Stimulated activated CD4-positive, alpha-beta T cell treated with anti-CD3 and anti-CD28 coated beads, Interleukin-15, amount 100 ng/mL, for 24 hours (primary cell): ENCODE results near the gene DYNLRB1.
A peak's percentile ranks its signal among the peaks of the same experiment; 100 is the strongest.
"Not testable (repeated sequence)": the region's sequence is repeated elsewhere in the genome, so short reads cannot be mapped to it uniquely, and the experiment has no call there.

Source experiments
- DNase-seq: peaks from one replicate; pipeline ENCODE4 v3.0.0-alpha.2; 2020

Gene DYNLRB1

DNA sequence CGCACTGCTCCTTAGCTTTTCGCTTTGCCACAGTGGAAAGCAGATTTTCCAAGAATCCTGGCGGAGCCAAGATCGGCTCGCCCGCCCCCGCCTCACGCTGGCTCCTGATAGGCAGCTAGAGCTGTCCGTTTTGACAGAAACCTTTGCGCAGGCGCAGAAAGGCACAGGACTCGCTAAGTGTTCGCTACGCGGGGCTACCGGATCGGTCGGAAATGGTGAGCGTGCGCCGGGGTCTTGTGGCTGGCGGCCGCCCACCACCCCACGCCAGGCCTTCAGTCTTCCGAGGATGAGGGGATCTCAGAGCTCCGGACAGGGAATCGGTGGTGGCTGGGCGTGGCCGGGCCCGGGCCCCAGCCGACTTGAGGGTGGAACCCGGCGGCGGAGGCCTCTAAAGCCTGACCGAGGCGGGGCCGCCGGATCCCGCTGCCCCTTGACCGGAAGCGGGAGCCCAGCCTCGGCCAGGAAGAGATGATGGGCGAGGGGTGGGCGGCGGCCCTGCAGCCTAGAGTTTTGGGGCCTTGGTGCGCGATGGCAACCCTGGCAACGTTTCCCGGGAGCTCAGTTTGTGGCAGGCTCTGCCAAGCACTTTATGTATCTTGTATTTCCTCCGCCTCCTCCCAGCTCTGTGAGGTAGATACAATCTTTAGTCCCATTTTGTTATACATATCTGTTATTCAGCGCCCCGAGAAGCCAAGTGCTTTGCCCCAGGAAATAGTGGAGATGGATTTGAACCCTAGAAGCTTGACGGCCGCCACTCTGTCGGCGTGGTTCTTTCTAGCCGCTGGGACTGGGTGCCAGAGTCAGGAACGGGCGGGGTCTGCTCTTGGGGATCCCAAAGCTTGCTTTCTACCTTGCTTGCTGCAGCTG, at the start of gene DYNLRB1:
TSS of gene DYNLRB1 (plus strand) at position 176 of the 867 bp plus-strand sequence. CDS start at position 213, 37 bp downstream.
- peak; percentile 98 for DNase-seq

DNA sequence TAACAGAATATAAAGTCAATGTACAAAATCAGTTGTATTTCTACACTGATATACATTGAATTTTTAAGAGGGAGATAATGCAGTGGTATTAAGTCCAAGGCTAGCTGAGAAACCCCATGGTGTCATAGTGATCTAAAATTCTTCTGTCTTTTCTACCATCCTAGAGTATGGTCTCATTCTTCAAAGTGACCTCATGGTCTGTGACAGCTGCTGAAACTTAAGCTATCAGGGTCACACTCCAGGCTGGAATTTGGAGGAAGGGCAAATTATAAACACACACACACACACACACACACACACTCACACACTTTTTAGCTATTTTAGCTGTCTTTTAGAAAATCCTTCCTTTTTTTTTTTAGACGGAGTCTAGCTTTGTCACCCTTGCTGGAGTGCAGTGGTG, 47.3 kb upstream of the DYNLRB1 start:
- no peak for DNase-seq

DNA sequence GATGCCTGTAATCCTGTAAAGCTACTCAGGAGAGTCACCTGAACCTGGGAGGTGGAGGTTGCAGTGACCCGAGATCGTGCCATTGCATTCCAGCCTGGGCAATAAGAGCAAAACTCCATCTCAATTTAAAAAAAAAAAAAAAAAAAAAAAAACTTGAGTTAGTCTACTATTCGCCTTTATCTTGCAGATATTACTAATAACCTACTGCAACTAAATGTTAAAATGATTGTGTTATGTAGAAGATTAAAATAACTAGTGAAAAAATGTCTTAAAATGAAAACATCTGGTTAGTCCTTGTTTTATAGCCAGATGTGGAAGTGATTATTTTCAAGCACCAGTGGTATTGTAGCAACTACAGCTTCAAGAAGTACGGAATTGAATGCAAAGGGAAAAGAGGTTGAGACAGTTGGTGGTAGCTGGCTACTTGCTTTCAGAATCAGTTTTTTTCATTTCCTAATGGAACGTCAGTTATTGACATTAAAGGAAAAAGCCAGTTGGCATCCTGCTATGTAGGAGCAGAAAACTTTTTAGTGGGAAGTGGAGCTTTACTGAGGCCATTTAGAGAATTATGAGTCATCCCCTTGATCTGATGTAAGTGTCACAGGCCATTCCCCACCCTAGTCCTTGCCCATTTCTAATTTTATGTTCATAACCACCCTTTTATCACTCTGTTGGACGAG, 43.8 kb upstream of the DYNLRB1 start:
- no peak for DNase-seq

DNA sequence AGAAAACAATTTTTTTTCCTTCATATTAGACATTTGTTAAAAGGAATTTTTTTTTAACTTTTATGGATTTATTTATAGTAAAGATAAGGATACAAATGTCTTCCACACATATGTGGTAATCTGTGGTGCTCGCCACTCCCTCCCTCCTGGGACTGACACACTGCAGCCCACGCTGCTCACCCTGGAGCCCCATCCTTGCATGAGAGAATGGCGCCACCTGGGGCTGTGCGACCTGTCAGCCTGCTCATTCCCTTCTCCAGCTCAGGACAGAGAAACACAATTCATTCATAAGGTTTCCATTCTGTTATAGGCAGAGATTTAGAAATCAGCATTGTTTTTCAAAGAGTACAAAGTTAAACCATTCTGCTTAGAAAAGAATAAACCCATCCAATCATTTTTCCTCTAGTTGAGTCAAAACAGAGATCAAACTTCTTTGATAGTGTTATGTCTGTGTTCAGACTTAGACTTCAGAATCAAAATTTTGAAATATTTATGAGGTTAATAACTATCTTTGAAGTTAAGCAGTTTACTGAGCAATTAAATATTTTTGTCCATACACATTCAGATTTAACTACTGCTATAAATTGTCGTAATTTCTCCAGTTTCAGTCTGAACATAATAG, 42.8 kb upstream of the DYNLRB1 start:
- peak; percentile 45 for DNase-seq

DNA sequence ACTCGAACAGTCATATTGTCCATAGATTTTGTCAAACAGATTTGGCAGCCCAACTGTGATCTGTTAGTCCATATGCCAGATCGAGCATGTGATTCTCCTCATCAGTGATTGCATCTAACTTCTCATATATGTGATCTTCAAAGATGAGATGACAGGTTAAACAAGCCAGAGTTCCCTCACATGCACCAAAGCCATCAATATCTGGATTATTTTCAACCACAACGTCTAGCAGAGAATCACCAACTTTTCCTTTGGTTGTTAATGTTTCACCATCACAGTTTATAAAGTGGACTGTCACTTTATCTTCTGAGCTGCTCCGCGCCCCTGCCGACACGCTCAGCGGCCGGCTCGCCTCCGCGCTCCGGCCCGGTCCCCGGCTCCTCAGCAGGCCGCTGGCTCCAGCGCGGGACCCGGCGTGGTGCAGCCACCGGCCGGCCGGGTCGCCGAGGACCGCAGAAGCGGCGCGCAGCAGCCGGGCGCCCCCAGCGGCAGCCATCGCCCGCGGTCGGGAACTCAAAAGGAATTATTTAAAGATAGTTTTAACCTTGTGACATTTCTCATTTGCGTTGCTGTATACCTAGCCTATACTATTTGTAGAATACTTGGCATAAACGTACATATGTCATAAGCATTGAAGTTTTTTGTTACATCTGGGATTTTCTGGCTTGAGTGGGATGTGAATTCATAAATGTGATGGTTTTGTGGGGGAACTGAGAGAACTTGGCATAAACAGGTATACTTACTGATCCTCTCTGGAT, 40.1 kb upstream of the DYNLRB1 start:
- peak; percentile 56 for DNase-seq

DNA sequence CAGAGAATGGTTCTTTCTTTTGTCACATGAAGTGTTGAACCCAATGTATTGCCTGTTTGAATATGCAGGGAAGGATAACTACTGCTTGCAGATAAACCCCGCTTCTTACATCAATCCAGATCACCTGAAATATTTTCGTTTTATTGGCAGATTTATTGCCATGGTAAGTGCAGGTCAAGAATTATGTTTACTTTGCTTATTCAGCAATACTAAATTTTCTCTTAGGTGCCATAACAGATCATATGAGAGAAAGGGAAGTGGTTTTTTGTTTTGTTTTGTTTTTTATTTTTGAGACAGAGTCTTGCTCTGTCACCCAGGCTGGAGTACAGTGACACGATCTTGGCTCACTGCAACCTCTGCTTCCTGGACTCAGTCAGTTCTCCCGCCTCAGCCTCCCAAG, 36.6 kb upstream of the DYNLRB1 start:
- DNase-seq: no peak

DNA sequence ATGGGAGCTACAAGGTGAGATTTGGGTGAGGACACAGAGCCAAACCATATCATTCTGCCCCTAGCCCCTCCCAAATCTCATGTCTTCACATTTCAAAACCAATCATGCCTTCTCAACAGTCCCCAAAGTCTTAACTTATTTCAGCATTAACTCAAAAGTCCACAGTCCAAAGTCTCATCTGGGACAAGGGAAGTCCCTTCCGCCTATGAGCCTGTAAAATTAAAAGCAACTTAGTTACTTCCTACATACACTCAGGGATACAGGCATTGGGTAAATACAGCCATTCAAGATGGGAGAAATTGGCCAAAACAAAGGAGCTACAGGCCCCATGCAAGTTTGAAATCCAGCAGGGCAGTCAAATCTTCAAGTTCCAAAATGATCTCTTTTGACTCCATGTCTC, 34.1 kb upstream of the DYNLRB1 start:
- not testable (repeated sequence) for DNase-seq

DNA sequence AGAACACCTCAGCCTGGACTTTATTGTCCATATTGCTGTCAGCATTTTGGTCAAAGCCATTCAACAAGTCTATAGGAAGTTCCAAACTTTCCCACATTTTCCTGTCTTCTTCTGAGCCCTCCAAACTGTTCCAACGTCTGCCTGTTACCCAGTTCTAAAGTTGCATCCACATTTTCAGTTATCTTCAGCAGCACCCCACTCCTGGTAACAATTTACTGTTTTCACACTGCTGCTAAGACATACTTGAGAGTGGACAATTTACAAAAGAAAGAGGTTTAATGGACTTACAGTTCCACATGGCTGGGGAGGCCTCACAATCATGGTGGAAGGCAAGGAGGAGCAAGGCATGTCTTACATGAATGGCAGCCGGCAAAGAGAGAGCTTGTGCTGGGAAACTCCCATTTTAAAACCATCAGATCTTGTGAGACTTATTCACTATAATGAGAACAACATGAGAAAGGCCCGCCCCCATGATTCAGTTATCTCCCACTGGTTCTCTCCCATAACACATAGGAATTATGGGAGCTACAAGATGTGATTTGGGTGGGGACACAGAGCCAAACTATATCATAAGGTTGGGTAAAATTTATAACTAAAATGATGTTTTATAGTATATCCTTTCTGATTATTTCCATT, 32.5 kb upstream of the DYNLRB1 start:
- DNase-seq: not testable (repeated sequence)

DNA sequence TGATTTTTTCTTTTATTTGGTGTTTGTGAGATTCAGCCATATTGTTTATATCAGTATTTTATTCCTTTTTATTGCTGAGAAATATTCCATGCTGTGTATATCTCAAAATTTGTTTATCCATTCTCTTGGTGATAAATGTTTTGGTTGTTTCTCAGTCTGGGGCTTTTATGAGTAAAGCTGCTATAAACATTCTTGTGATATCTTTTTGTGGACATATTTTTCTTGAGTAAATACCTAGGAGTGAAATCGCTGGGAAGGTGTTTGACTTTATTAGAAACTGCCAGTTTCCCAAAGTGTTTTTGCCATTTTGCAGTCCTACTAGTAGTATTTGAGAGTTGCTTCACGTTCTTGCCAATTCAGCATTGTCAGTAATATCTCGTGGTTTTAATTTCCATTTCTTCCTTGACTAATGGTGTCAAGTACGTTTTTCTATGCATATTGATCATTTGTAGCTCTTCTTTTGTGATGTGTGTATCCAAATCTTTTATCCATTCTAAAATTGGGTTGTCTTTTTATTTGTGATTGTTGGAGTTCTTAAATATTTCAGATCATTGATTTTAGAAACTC, 31.1 kb upstream of the DYNLRB1 start:
- no peak for DNase-seq

DNA sequence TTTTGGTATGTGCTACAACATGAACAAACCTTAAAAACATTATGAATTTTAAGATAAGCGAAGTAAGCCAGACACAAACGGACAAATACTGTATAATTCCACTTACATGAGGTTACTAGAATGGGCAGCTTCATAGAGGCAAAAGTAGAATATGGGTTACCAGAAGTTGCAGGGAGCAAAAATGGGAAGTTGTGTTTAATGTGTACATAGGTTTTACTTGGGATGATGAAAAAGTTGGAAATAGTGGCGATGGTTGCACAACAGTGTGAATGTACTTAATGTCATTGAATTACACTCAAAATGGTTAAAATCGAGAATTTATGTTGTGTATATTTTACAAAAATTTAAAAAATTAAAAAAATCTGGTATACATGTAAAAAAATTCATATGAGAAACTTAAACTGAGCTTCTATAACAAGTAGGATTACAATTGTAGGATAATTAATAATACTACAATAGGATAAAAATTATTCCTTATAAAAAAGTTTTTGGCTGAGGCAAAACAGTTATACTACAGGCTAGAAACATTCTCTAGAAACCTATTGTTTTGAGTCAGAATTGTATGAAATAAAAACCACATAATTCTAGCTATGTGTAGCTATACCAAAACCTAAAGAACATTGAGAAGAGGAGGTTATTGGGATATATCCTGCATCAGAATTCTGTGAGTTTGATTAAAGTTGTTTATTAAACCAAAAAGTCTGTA, 24.8 kb upstream of the DYNLRB1 start:
- DNase-seq: no peak

DNA sequence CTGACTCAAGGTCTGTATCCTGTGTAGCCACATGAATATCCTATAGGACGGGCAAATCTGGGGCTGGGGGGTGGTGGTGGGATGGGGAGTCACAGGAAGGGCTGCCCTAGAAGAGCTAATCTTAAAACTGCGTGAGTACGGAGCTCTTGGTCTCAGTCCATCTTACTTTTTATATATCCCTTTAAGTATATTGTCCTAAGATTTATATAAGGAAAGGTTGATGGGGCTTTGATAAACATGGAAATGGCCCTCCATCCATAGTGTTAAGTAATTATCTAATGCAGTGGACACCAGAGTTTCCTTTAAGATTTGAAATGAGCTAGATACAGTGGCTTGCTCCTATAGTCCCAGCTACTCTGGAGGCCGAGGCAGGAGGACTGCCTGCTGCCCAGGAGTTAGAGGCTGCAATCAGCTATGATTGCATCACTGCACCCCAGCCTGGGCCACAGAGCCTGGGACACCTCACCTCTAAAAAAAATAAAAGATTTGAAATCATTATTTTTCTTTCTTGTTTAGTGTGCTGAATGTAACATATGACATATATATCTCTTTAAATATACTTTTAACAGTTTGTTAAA, 24.2 kb upstream of the DYNLRB1 start:
- DNase-seq: no peak

DNA sequence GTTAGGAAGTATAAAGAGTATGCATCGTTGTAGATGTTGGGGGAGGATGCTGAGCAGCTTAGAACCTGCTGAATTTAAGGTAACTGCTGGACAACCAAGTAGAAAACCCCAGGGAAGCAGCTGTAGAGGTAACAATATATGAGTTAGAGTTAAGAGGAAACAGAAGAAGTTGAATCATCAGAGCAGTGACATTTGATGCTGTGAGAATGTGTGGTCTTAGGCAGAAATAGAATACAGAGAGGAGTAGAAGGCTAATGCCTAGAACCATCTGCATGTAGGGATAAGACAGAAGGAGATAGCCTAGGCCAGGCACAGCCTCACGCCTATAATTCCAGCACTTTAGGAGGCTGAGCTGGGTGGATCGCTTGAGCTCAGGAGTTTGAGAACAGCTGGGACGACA, 22.6 kb upstream of the DYNLRB1 start:
- DNase-seq: no peak

DNA sequence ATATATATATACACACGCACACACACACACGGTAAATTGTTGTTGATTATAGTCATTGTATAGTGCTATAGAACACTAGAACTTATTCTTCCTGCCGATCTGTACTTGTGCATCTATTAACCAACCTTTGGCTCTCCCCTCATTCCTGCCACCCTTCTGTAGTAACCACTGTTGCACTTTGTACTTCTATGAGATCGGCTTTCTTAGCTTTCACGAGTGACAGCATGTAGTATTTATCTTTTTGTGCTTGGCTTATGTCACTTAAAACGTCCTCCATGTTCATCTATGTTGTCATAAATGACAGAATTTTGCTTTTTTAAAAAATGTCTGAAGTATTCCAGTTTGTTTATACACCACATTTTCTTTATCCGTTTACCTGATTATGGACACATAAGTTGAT, 20.9 kb upstream of the DYNLRB1 start:
- no peak for DNase-seq

DNA sequence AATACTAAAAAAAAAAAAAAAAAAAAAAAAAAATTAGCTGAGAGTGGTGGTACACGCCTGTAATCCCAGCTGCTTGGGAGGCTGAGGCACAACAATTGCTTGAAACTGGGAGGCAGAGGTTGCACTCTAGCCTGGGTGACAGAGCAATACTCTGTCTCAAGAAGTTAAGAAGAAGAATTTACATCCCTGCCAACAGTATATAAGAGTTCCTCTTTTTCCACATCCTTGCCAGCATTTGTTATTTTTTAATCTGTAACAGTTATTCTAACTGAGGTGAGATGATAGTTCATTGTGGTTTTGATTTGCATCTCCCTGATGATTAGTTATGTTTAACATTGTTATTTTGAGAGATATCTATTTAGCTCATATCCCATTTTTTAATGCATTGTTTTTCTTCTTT, 20.3 kb upstream of the DYNLRB1 start:
- no peak for DNase-seq

DNA sequence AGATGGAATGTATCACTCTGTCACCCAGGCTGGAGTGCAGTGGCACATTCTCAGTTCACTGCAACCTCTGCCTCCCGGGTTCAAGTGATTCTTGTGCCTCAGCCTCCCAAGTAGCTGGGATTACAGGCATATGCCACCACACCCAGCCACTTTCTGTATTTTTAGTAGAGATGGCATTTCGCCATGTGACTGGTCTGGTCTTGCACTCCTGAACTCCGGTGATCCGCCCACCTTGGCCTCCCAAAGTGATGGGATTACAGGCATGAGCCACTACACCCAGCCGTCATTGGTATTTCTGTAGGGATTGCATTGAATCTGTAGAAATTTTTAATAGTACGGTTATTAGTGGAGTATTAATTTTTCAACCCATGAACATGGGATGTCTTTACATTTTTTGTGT, 18.6 kb upstream of the DYNLRB1 start:
- not testable (repeated sequence) for DNase-seq

DNA sequence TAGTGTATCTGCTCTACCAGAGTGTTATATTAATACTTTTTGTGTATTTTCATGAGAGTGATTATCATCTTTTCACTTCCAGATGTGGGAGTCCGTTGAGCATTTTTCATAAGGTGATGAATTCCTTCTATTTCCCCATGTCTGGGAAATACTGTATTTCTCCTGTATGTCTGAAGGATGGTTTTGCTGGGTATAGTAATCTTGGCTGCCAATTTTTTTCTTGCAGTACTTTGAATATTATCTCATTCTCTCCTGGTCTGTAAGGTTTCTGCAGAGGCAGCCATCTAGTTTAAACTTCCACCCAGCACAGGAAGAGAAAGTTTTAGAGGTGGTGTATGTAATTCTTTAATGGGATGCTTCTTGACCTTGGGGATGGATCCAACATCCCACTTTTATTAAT, 15.4 kb upstream of the DYNLRB1 start:
- DNase-seq: no peak

DNA sequence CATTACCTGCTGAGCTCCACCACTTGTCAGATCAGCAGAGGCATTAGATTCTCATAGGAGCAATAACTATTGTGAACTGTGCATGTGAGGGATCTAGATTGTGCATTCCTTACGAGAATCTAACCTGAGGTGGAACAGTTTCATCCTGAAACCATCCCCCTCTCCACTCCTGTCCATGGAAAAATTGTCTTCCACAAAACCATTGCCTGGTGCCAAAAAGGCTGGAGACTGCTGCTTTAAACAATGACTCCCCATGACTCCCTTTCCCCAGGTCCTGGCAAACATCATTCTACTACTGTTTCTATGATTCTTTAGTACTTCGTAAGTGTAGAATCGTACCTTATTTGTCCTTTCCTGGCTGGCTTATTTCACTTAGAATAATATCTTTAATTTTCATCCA, 9.7 kb upstream of the DYNLRB1 start:
- no peak for DNase-seq

DNA sequence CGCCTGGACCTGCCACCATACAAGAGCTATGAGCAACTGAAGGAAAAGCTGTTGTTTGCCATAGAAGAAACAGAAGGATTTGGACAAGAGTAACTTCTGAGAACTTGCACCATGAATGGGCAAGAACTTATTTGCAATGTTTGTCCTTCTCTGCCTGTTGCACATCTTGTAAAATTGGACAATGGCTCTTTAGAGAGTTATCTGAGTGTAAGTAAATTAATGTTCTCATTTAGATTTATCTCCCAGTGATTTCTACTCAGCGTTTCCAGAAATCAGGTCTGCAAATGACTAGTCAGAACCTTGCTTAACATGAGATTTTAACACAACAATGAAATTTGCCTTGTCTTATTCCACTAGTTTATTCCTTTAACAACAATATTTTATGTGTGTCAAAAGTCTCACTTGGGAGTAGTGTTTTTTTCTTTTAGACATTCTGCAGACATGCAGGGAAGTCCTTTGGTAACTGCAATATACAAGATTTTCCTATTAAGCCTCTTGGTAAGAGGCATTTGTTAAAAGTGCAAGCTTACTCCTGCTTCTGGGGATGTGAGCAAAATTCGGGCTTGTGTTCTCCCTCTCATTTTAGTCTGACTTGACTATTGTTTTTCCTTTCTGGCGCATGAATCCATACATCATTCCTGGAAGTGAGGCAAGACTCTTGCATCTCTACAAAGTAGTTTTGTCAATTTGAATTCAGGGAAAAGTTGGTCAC, 8.4 kb upstream of the DYNLRB1 start:
- DNase-seq: no peak

DNA sequence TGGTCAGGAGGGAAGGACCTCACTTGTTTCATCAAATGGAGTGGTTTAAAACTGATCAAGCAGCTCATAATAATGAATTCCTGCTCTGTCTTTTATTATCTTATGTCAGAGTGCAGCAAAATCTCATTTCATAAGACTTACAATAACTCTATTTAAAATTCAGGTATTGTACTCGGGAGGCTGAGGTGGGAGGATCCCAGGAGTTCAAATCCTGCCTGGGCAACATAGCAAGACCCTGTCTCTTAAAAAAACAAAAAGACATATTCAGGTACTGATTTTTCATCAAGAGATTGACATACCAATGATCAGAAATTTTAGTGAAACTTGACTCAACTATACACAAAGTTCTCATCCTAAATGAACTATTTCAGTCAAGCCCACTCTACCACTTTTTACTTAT, 5.6 kb upstream of the DYNLRB1 start:
- no peak for DNase-seq

DNA sequence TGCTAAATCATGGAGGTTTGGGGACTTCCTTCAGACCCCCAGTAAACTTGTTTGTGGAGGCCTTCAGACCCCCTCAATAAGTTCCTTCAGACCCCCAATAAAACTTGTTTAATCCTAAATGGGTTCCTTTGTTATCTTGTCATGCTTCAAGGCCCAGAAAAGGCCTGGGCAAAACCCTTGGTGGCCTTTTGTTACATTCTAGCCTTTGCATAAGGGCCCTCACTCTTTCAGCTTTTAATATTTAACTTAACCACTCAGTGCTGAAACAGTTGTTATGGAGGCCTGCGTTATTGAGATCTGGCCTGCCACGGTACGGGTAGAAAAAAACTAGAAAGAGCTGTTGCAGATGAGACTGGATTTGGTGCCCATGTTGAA, 4.3 kb upstream of the DYNLRB1 start:
- DNase-seq: no peak
